NCI-H2196 (cell line): ENCODE data around the gene ARL11.
A peak's percentile ranks its signal among the peaks of the same experiment; 100 is the strongest.
"Not testable (repeated sequence)": the region's sequence is repeated elsewhere in the genome, so short reads cannot be mapped to it uniquely, and the experiment has no call there.

Source experiments
- DNase-seq: peaks from one replicate; lab custom pipeline; 2025; ENCODE audit not compliant: unreplicated experiment; lab: John Stamatoyannopoulos, UW

The ARL11 gene

DNA sequence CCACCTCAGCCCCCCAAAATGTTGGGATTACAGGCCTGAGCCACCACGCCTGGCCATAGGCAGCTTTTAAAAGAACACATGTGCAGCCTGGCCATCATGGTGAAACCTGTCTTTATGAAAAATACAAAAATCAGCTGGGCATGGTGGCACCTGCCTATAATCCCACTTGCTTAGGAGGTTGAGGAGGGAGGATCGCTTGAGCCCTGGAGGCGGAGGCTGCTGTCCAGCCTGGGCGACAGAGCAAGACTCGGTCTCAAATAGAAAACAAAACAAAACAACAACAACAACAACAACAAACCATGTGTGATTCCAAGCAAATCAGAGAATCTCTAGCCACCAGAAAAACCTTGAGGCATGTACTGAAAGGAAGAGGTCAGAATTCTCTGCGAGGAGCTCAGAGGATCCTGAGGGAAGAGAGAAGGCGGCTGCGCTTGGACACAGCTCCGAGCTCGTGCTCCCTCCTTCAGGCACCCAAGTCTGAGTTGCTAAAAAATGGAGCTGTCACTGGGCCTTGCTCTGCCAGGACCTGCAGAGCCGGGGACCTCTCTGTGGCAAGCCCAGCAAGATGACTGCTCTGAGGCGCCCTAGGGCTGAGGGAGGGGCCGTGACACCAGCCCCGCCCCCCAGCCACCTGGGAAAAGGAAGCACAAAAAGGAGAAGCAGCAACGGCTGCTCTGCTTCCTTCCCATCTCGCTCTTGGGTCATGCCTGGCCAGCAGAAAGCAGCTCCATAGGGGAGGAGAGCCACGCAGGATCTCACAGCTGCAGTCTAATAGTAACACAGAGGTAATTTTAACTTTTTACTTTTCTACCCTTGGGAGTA is at the start of gene ARL11:
TSS of gene ARL11 (plus strand) at position 677 of the 822 bp plus-strand sequence. CDS start 1,941 bp downstream, outside the sequence.
- no peak for DNase-seq

DNA sequence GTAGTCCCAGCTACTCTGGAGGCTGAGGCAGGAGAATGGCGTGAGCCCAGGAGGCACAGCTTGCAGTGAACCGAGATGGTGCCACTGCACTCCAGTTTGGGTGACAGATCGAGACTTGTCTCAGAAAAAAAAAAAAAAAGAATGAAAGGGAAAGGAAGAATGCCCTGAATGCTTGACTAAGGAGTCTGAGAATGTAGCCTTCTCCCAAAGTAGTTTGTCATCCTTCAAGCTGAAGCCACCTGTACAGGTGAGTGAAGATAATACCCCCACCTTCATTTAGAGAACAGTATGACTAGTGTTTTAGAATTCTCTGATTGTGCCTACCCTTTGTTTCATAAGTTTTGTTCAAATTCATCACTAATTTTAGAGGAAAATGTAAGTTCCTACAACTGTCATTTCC is 48.8 kb upstream of the ARL11 start:
- DNase-seq = no peak

- no peak for DNase-seq
Observed at GRCh38 chr13:49580980-49581680, 47.2 kb upstream of the ARL11 start.

- no peak for DNase-seq
Observed at GRCh38 chr13:49584771-49585182, 43.5 kb upstream of the ARL11 start.

DNA sequence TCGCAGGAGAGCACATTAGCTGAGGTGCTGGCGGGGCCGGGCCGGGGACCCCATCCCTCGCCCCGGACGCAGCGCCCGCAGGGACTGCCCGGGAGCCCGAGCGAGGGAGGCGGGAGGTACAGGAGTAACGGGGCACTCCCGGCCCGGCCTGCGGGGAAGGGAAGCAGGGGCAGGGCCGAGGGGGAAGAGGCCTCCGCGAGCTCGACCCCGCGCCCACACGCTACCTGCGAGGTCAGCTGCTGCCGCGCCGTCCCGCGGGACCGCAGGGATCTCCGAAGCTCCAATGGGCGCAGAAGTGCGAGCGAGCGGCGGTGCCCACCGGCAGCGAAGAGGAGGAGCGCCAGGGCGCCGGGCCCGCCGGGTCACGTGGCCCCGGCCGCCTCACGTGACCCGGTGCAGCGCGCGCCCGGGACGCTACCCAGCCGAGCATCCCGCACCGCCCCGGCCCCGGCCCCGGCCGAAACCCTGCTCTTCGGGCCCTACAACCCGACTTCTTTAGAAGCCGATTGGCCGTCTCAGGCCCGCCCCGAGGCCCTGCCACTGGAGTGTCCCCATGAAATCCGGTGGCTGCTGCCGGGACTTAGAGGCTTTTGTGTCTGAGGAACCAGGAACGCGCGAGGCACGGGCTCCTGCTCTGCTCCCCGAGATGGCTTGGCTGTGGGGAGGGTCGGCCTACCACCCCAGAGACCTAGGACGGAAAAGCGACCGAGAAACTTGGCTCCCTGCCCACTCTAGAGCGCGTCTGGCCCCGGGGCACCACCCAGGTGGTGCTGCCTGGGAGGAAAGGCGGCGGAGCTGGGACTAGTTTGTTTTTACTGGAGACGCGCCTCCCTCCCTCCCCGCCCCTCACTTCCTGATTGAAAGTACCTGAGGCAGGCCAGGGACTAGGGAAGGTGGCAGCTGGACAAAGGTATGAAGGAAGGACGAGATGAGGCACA is 42.8 kb upstream of the ARL11 start, which contains the start of gene RCBTB1:
TSS of gene RCBTB1 (minus strand) at position 339 of the 938 bp plus-strand sequence. CDS start 18,279 bp downstream, outside the sequence.
- DNase-seq = peak; percentile 45

- DNase-seq = no peak
Observed at GRCh38 chr13:49586717-49587116, 41.6 kb upstream of the ARL11 start.

DNA sequence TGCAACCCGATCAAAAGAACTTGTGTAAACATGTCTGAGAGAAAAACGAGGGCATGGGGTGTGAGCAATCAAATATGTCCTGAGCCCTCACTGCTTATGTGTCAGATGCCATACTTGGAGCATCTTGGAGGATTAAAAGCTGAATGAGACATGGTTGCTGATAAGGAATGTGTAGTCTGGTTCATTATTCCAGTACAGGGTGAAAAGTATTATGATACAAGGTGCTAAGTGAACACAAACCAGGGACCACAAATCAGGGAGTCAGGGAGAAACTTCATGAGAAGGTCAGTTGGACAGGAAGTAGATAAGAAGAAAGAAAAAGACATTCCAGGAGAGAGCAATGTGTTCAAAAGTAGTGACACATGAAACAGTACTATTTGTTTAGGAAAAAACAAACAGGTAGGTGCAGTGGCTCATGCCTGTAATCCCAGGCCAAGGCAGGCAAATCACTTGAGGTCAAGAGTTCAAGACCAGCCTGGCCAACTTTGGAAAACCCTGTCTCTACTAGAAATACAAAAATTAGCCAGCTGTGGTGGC is 40.9 kb upstream of the ARL11 start:
- DNase-seq = no peak

DNA sequence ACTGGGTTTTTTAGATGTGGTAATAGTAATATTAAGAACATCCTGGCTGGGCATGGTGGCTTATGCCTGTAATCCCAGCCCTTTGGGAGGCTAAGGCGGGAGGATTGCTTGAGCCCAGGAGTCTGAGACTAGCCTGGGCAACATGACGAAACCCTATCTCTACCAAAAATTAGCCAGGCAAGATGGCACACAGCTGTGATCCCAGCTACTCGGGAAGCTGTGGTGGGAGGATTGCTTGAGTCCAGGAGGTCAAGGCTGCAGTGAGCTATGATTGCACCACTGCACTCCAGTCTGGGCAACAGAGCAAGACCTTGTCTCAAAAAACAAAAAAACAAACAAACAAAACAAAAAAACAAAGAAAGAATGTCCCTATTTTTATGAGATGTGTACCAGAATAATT is 37.6 kb upstream of the ARL11 start:
- not testable (repeated sequence) for DNase-seq

DNA sequence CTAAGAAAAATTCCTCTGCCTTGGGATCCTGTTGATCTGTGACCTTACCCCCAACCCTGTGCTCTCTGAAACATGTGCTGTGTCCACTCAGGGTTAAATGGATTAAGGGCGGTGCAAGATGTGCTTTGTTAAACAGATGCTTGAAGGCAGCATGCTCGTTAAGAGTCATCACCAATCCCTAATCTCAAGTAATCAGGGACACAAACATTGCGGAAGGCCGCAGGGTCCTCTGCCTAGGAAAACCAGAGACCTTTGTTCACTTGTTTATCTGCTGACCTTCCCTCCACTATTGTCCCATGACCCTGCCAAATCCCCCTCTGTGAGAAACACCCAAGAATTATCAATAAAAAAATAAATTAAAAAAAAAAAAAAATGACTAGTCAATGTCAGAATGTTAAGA is 34.4 kb upstream of the ARL11 start:
- not testable (repeated sequence) for DNase-seq

- DNase-seq = no peak
Observed at GRCh38 chr13:49594576-49594975, 33.7 kb upstream of the ARL11 start.

- DNase-seq = no peak
Observed at GRCh38 chr13:49596221-49596620, 32.1 kb upstream of the ARL11 start.

DNA sequence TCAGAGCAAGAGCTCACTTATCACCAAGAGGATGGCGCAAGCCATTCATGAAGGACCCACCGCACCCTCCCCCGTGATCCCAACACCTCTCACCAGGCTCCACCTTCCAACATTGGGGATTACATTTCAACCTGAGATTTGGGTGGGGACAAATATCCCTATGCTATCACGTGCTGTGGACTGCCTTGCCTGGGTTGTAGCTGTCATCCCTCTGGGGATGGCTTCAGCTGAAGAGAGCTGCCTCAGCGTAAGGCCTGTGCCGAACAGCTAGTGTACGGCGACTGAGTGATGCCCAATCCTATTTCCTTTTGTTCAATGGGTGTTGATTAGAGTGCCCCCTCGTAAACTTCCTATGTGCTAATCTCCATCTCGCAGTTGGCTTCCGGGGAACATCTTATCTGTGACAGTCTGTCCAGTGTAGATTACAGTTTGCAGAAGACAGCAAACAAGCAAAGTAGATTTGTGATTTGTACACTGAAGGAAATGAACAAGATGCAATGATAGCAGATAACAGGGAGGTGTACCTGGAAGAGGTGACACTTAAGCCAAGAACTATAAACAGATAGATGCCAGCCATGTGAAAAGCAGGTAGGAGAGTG is 31.2 kb upstream of the ARL11 start:
- no peak for DNase-seq

- no peak for DNase-seq
Observed at GRCh38 chr13:49602005-49602404, 26.3 kb upstream of the ARL11 start.

- not testable (repeated sequence) for DNase-seq
Observed at GRCh38 chr13:49602615-49603014, 25.7 kb upstream of the ARL11 start.

- no peak for DNase-seq
Observed at GRCh38 chr13:49604570-49604969, 23.7 kb upstream of the ARL11 start.

- DNase-seq = peak; percentile 69
Observed at GRCh38 chr13:49606747-49607648, 21.3 kb upstream of the ARL11 start.

DNA sequence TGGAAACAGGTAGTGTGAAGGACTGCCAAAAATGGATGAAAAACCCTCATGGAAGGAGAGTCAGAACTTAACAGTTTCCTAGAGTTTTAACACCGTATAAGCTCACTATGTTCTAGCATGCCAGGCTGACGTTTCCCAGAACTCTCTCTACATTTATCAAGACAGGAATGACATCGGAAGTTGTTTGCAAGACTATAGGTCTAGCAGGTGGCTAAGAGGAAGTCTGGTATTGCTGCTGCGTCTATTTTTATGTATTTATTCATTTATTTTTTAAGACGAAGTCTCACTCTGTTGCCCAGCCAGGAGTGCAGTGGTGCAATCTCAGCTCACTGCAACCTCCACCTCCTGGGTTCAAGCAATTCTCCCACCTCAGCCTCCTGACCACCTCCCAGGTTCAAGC is 20.5 kb upstream of the ARL11 start:
- DNase-seq = no peak

GRCh38 chr13:49608651-49609331 is 19.5 kb upstream of the ARL11 start:
- no peak for DNase-seq

- DNase-seq = peak; percentile 2
Observed at GRCh38 chr13:49610176-49610575, 18.1 kb upstream of the ARL11 start.
